Glomerular visceral epithelial cell (primary cell): ENCODE results near the gene TMEFF2.
"Not testable (repeated sequence)": the region's sequence is repeated elsewhere in the genome, so short reads cannot be mapped to it uniquely, and the experiment has no call there.

Experiments
- DNase-seq: peaks from one replicate; pipeline ENCODE4 v3.0.0-alpha.2; 2016; ENCODE audit errors: extremely low spot score

TMEFF2 gene

GRCh38 chr2:192184349-192184748 is 10.4 kb downstream of the TMEFF2 start:
- DNase-seq = no peak

- DNase-seq = no peak
These were observed 11.4 kb downstream of the TMEFF2 start for GRCh38 chr2:192183296-192183695.

GRCh38 chr2:192166946-192167345 is 27.8 kb downstream of the TMEFF2 start:
- no peak for DNase-seq

GRCh38 chr2:192165842-192166241 is 28.9 kb downstream of the TMEFF2 start:
- no peak for DNase-seq

GRCh38 chr2:192162392-192163042 is 32.2 kb downstream of the TMEFF2 start:
- DNase-seq = peak; percentile 72

GRCh38 chr2:192161656-192162290 is 33.0 kb downstream of the TMEFF2 start:
- no peak for DNase-seq

- DNase-seq = no peak
These were observed 35.0 kb downstream of the TMEFF2 start for GRCh38 chr2:192159736-192160135.

- DNase-seq = no peak
These were observed 35.5 kb downstream of the TMEFF2 start for GRCh38 chr2:192159208-192159607.

GRCh38 chr2:192157776-192158175 is 37.0 kb downstream of the TMEFF2 start:
- no peak for DNase-seq

- no peak for DNase-seq
These were observed 39.1 kb downstream of the TMEFF2 start for GRCh38 chr2:192155511-192156118.

- no peak for DNase-seq
These were observed 41.2 kb downstream of the TMEFF2 start for GRCh38 chr2:192153561-192153960.

GRCh38 chr2:192151853-192152252 is 42.9 kb downstream of the TMEFF2 start:
- peak; percentile 97 for DNase-seq

GRCh38 chr2:192150166-192150565 is 44.6 kb downstream of the TMEFF2 start:
- no peak for DNase-seq

- peak; percentile 41 for DNase-seq
These were observed 46.0 kb downstream of the TMEFF2 start for GRCh38 chr2:192148620-192149321.

GRCh38 chr2:192148241-192148619 is 46.5 kb downstream of the TMEFF2 start:
- DNase-seq = peak; percentile 11

GRCh38 chr2:192146069-192147015 is 48.4 kb downstream of the TMEFF2 start:
- peak; percentile 61 for DNase-seq

GRCh38 chr2:192145496-192145895 is 49.2 kb downstream of the TMEFF2 start:
- no peak for DNase-seq

GRCh38 chr2:192140236-192140839 is 54.4 kb downstream of the TMEFF2 start:
- no peak for DNase-seq

- DNase-seq = no peak
These were observed 54.9 kb downstream of the TMEFF2 start for GRCh38 chr2:192139813-192140212.

GRCh38 chr2:192137451-192137850 is 57.3 kb downstream of the TMEFF2 start:
- DNase-seq = no peak

- not testable (repeated sequence) for DNase-seq
These were observed 62.1 kb downstream of the TMEFF2 start for GRCh38 chr2:192132604-192133003.
